GM12892 (cell line): ENCODE results near the gene NFKB1.

ENCODE experiments used
- POLR2A ChIP-seq: IDR thresholded peaks from 2 replicates; pipeline ENCODE4 v1.6.1; 2011; ENCODE audit warnings: low read depth, low read length, control low read depth
- TAF1 ChIP-seq: IDR thresholded peaks from 2 replicates; pipeline ENCODE4 v1.6.1; 2011; ENCODE audit warnings: low read depth, mild to moderate bottlenecking, control low read depth, low read length, borderline replicate concordance

DNA sequence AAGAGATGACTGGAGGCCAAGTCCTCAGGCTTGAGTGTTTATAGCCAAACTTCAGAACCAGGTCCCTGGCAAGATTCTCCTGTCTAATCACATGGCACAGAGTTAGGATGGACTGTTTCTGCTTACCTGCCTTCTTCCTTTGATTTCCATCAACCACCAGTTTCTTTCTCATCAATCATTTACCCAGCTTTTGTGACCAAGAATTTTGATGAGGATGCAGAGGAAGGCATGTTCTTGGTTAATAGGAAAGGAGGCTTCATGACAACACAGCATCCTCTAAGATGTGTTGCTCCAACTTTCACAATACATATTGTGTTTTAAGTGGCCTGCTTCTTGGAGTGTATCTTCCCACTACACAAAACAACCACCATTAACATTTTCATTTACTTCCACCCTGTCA, 65.3 kb downstream of the NFKB1 start:
- no peak for TF ChIP-seq POLR2A
- TF ChIP-seq TAF1, result no peak
